MM.1S (cell line): ENCODE data around the gene COL24A1.

ENCODE experiments used
- DNase-seq: peaks from one replicate; pipeline ENCODE4 v3.0.0-alpha.2; 2015
- H2AFZ ChIP-seq: fragments of 300-600 bp; sonication (generic); 2 replicates; pipeline ENCODE4 v1.6.0; 2016; ENCODE audit warnings: antibody characterized with exemption, low read length
- H3F3A ChIP-seq: fragments of 300-600 bp; sonication (generic); 2 replicates; pipeline ENCODE4 v1.6.1; 2016; ENCODE audit warnings: mild to moderate bottlenecking, antibody characterized with exemption, low read length, moderate library complexity, mixed read lengths; ENCODE audit not compliant: insufficient read depth
- H3K27ac ChIP-seq: fragments of 300-600 bp; sonication (generic); 2 replicates; pipeline ENCODE4 v1.5.1; 2016; ENCODE audit warnings: mild to moderate bottlenecking, low read length
- H3K27me3 ChIP-seq: fragments of 300-600 bp; sonication (generic); replicated peaks from 2 replicates; pipeline ENCODE4 v1.6.0; 2016; ENCODE audit warnings: low read length; ENCODE audit not compliant: insufficient read depth
- H3K36me3 ChIP-seq: fragments of 300-600 bp; sonication (generic); replicated peaks from 2 replicates; pipeline ENCODE4 v1.6.1; 2016; ENCODE audit warnings: mild to moderate bottlenecking, low read length, mixed read lengths; ENCODE audit not compliant: insufficient read depth
- H3K4me1 ChIP-seq: fragments of 300-600 bp; sonication (generic); 2 replicates; pipeline ENCODE4 v1.6.1; 2016; ENCODE audit warnings: low read length, mixed read lengths
- H3K4me2 ChIP-seq: fragments of 300-600 bp; sonication (generic); 2 replicates; pipeline ENCODE4 v1.6.0; 2016; ENCODE audit warnings: low read depth, low read length
- H3K4me3 ChIP-seq: fragments of 300-600 bp; sonication (generic); 2 replicates; pipeline ENCODE4 v1.5.1; 2016; ENCODE audit warnings: low read length, mixed read lengths
- H3K79me2 ChIP-seq: fragments of 300-600 bp; sonication (generic); 2 replicates; pipeline ENCODE4 v1.6.1; 2016; ENCODE audit warnings: mixed run types, low read length, mixed read lengths
- H3K9ac ChIP-seq: fragments of 300-600 bp; sonication (generic); 2 replicates; pipeline ENCODE4 v1.6.1; 2016; ENCODE audit warnings: low read length, mixed read lengths
- H3K9me2 ChIP-seq: fragments of 300-600 bp; sonication (generic); replicated peaks from 2 replicates; pipeline ENCODE4 v1.6.1; 2016; ENCODE audit warnings: mild to moderate bottlenecking, low read length, mixed read lengths; ENCODE audit not compliant: insufficient read depth
- H3K9me3 ChIP-seq: fragments of 300-600 bp; sonication (generic); replicated peaks from 2 replicates; pipeline ENCODE4 v1.6.1; 2016; ENCODE audit warnings: mild to moderate bottlenecking, low read length, mixed read lengths; ENCODE audit not compliant: insufficient read depth
- H4K20me1 ChIP-seq: fragments of 300-600 bp; sonication (generic); 2 replicates; pipeline ENCODE4 v1.6.1; 2016; ENCODE audit warnings: mild to moderate bottlenecking, low read length, moderate library complexity, mixed read lengths; ENCODE audit not compliant: insufficient read depth
- EZH2 ChIP-seq: fragments of 300-600 bp; sonication (generic); optimal IDR thresholded peaks from 2 replicates; pipeline ENCODE3; 2017; ENCODE audit warnings: low read depth, mild to moderate bottlenecking, antibody characterized with exemption, low read length, mixed read lengths
- EZH2phosphoT487 ChIP-seq: fragments of 300-600 bp; sonication (generic); IDR thresholded peaks from 2 replicates; pipeline ENCODE4 v1.6.1; 2018; ENCODE audit warnings: antibody characterized with exemption, low read length
- TF ChIP-seq, protein P1 (sequence below): fragments of 300-600 bp; sonication (generic); IDR thresholded peaks from 2 replicates; pipeline ENCODE4 v1.5.1; 2016; ENCODE audit warnings: antibody characterized with exemption, low read length, mixed read lengths

Gene COL24A1

DNA sequence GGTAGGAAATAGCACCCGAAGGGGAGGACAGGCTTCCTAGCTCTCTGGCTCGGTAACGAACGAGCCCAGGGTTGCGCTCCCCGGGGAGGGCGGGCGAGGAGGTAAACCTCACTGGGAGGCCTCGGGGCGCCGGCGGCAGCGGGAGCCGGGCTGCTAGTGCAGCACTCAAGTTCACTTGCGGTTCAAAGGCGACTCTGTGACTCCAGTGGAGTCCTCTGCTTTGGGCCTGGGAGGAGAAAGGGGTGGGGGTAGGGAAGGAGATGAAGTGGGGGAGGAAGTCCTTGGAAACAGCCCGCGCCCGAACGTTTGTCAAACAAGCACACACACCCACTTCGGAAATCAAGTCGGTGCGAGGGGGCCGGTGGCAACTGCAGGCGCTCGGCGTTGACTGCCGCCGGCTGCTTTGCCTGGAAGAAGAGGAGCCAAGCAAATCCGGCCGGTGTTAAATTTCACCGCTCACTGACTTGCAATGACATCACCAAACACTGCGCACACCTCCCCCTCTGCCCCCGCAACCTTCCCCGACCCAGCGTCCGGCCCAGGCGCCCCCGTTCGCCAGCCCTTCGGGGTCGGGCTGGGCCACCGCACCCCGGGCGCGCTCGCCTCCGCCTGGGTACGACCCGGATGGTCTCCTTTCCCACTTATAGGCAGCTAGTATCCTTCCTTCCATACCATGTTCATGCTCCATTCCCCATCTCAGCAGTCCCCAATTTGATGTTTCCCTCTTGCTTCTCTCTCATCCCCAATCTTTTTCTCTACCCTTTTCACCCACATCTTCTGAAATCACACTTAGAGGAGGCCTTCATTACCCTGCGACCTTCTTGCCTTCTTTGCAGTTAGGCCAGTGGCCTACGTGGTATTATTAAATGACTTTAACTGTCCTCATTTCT, at the start of gene COL24A1:
Gene COL24A1 (minus strand): TSS at position 207 of the 890 bp plus-strand sequence. CDS start 376 bp downstream, outside the sequence.
- H3K9ac ChIP-seq, result no peak within 1 kb of the TSS
- TF ChIP-seq EZH2, result no peak
- no peaks in the 10 kb centered on the region for H3K4me1 ChIP-seq
- H3K9me2 ChIP-seq, result no peaks in the 10 kb centered on the region
- no peaks in the 10 kb centered on the region for H3K9me3 ChIP-seq
- peak within 1 kb of the TSS; percentile 47 for H3K4me3 ChIP-seq
- no peaks in the 10 kb centered on the region for H3K36me3 ChIP-seq
- H4K20me1 ChIP-seq, result no peaks in the 10 kb centered on the region
- no peak within 1 kb of the TSS for H3K27ac ChIP-seq
- peak within 1 kb of the TSS; percentile 75 for H2AFZ ChIP-seq
- H3F3A ChIP-seq, result no peaks in the 10 kb centered on the region
- H3K27me3 ChIP-seq, result no peaks in the 10 kb centered on the region
- no peak for DNase-seq
- H3K79me2 ChIP-seq, result no peaks in the 10 kb centered on the region
- H3K4me2 ChIP-seq, result peak within 1 kb of the TSS; percentile 64

DNA sequence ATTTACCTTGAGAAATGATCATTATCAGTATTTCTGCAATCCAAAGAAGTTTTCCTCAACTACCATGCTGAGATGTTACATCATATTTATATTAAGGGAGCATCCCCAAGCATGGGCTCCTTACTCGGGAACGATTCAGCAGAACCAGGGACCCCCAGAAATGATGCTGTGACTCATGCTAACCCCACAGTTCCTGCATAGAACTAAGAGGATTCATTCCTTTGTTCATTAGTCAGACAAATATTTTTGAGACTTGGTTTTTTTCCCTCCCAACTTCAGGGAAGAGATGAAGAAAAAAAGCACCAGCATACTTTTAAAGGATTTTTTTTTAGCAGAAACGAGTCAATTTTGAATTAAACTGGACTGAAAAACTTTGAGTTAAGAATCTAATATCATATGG, 49.2 kb upstream of the COL24A1 start:
- Histone ChIP-seq H3K9me2 (no peaks in the 10 kb centered on the region), H3K36me3 (no peaks in the 10 kb centered on the region), H4K20me1 (no peaks in the 10 kb centered on the region), H3K9me3 (no peaks in the 10 kb centered on the region), H3K79me2 (no peaks in the 10 kb centered on the region), H3K9ac (no peak overlapping the region), H3K27me3 (no peaks in the 10 kb centered on the region), H3K4me2 (no peak overlapping the region), H2AFZ (no peak overlapping the region), H3K4me3 (no peak overlapping the region), H3K4me1 (no peaks in the 10 kb centered on the region), H3F3A (no peaks in the 10 kb centered on the region), H3K27ac (no peak overlapping the region)
- TF ChIP-seq EZH2, result no peak
- TF ChIP-seq EZH2phosphoT487, result no peak
- TF ChIP-seq, protein P1, sequence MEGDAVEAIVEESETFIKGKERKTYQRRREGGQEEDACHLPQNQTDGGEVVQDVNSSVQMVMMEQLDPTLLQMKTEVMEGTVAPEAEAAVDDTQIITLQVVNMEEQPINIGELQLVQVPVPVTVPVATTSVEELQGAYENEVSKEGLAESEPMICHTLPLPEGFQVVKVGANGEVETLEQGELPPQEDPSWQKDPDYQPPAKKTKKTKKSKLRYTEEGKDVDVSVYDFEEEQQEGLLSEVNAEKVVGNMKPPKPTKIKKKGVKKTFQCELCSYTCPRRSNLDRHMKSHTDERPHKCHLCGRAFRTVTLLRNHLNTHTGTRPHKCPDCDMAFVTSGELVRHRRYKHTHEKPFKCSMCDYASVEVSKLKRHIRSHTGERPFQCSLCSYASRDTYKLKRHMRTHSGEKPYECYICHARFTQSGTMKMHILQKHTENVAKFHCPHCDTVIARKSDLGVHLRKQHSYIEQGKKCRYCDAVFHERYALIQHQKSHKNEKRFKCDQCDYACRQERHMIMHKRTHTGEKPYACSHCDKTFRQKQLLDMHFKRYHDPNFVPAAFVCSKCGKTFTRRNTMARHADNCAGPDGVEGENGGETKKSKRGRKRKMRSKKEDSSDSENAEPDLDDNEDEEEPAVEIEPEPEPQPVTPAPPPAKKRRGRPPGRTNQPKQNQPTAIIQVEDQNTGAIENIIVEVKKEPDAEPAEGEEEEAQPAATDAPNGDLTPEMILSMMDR, result no peak
- DNase-seq, result no peak

DNA sequence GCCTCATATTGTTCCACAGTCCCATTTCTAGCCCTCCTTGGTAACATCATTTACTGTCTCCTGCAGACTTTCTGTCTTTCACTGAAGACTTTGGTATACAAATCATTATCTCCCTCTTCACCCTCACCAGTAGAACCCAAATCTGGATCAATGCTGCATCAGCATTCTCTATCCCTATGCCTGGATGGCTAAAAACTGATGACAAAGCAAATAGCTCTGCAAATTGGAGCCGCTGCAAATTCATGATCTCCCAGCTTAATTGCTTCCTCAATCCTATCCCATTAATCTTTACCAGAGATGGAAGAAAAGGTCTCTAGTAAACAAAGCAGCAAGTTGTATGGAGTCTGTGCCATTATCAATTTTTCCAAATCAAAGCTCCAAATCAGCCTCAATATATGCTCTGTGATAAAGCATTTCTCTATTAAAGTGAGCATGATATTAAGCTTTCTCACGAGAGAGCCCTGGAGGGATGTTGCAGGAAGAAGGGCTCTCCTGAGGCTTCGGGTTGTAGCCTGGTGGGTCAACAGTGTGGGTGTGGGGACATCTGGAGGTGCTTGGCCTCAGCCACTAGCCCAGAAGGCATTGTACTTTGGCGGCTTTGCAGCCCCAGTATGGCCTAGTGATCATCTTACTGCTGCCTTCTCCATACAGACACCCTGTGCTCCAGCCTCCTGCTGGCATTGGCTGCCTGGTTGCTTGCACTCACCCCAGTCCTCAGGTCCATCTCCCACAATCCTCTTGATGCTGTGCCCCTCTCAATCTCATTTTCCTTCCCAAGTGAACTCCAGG, 46.2 kb upstream of the COL24A1 start:
- Histone ChIP-seq H2AFZ (no peak overlapping the region), H3K27ac (no peak overlapping the region), H3K4me2 (no peak overlapping the region), H3F3A (no peaks in the 10 kb centered on the region), H3K4me3 (no peak overlapping the region), H4K20me1 (no peaks in the 10 kb centered on the region), H3K36me3 (no peaks in the 10 kb centered on the region), H3K9ac (no peak overlapping the region), H3K27me3 (no peaks in the 10 kb centered on the region), H3K9me3 (no peaks in the 10 kb centered on the region), H3K4me1 (no peaks in the 10 kb centered on the region), H3K9me2 (no peaks in the 10 kb centered on the region), H3K79me2 (no peaks in the 10 kb centered on the region)
- no peak for DNase-seq
- no peak for TF ChIP-seq EZH2
- no peak for TF ChIP-seq EZH2phosphoT487
- TF ChIP-seq, protein P1, result no peak
